Lung (tissue), 12 donors: ENCODE measurements around the gene ATP2B3. TPM values are rescaled to one million over a fixed set of nuclear protein-coding genes. Genes with fewer than 3 reads are reported as not detected.

Experiments used
- ATAC-seq: fragments of 200-7000 bp; cut with Tn5 transposase; one replicate; pipeline ENCODE4 v1.9.1; 2020; ENCODE audit warnings: moderate number of reproducible peaks; ENCODE audit not compliant: insufficient read depth, low FRiP score
- DNase-seq, 3 donors: peaks; one replicate each; pipeline ENCODE4 v3.0.0-alpha.2; 2013 to 2017
- H3K27ac ChIP-seq, 2 donors: one replicate each; pipeline ENCODE4 v1.5.1; 2013; ENCODE audit warnings: mild to moderate bottlenecking in 2 of 2, moderate library complexity in 2 of 2, control low read depth in 1 of 2, inconsistent platforms in 1 of 2, low read depth in 1 of 2, low read length in 1 of 2
- H3K27me3 ChIP-seq, 3 donors: one replicate each; pipeline ENCODE4 v1.5.1; 2013; ENCODE audit warnings: low read length in 2 of 3; ENCODE audit not compliant: control insufficient read depth in 3 of 3, insufficient read depth in 3 of 3
- H3K36me3 ChIP-seq, 4 donors: one replicate each; pipeline ENCODE4 v1.5.1; 2013; ENCODE audit warnings: low read length in 4 of 4, mild to moderate bottlenecking in 1 of 4, moderate library complexity in 1 of 4; ENCODE audit not compliant: control insufficient read depth in 4 of 4, insufficient read depth in 4 of 4
- H3K4me1 ChIP-seq, 5 donors: one replicate each; pipeline ENCODE4 v1.5.1; 2013; ENCODE audit warnings: low read length in 5 of 5, mild to moderate bottlenecking in 2 of 5, moderate library complexity in 1 of 5; ENCODE audit not compliant: control insufficient read depth in 5 of 5, insufficient read depth in 5 of 5
- H3K4me3 ChIP-seq: one replicate; pipeline ENCODE4 v1.5.1; 2013; ENCODE audit warnings: mild to moderate bottlenecking, control low read depth, moderate library complexity
- H3K9ac ChIP-seq, 2 donors: one replicate each; pipeline ENCODE4 v1.5.1; 2013; ENCODE audit warnings: low read length in 2 of 2, control low read depth in 1 of 2; ENCODE audit not compliant: insufficient read depth in 1 of 2
- H3K9me3 ChIP-seq, 4 donors: one replicate each; pipeline ENCODE4 v1.5.1; 2013; ENCODE audit warnings: low read length in 3 of 4, mild to moderate bottlenecking in 1 of 4, moderate library complexity in 1 of 4; ENCODE audit not compliant: control insufficient read depth in 4 of 4, insufficient read depth in 3 of 4
- WGBS, 2 donors: extraction: QIAGEN DNeasy Blood & Tissue Kit; methylation state at CpG; one replicate each; pipeline ENCODE4 v1.1.7; 2013; 5-methylcytosine and 5-hydroxymethylcytosine counted together
- polyA plus RNA-seq, 2 donors: library from polyadenylated mRNA; stranded (reverse); fragments of 200-250 nt; gene quantifications; one replicate each; pipeline ENCODE4 v1.2.1, GENCODE V29; 2013
- total RNA-seq, 2 donors: library from RNA; depleted of rRNA in 1 of 2; stranded (reverse); fragments of >200 nt in 1 of 2; gene quantifications; one replicate each; pipeline ENCODE4 v1.2.1, GENCODE V29; 2014 to 2021
- TF ChIP-seq, protein P1 (sequence below): IDR thresholded peaks from 2 replicates; pipeline ENCODE4 v1.5.1; 2012; ENCODE audit warnings: mild to moderate bottlenecking; ENCODE audit errors: control extremely low read depth, extremely low read depth
- donor health status: control.
- donor health status: control.
- donor health status: Bipolar disorder and iron deficiency.
- donor health status: healthy.
- donor health status: DM: yes; HTN: yes; CAD: no.

Gene ATP2B3
- total and polyA plus RNA-seq, 4 donors = 0.21 to 0.54 TPM; not detected in 2

DNA sequence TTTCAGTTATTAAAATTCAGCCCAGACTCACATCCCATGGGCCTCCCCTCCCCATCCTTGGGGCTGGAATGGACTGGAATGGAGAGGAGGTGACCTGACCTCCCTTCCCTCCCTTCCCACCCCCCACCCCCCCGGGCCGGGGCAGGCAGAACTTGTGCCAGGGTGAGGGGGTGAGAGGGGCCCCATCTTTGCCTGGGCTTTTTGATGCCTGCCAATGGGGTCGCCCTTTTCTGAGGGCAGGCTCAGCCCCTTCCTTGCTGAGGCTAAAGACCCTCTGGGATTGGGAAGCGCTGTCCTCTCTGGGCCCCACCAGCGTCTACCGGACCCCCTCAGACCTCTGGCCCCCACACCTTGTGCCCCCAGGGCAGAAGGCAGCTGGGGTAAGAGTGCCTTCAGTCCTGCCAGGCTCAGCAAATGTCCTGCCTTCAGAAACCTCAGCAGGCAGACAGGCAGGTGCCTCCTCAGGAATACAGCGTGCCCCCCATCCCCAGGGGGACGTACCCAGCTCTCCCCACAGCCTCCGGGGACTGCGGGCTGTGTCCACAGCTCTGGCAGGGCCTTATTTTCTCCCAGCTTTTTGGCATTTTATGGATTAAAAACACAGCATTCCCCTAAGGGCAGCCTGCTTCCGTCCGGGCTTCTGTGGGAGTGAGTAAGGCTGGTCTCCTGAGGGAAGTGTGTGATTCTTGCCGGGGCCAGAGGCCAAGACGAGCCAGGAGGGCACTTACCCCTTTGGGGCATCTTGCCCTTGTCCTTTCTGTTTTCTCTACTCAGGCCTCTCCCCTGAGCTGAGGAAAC is 94.1 kb downstream of the ATP2B3 start:
- H3K9ac ChIP-seq = no peak overlapping the region
- H3K27ac ChIP-seq = no peak overlapping the region
- no peaks in the 10 kb centered on the region for H3K4me1 ChIP-seq
- TF ChIP-seq, protein P1, sequence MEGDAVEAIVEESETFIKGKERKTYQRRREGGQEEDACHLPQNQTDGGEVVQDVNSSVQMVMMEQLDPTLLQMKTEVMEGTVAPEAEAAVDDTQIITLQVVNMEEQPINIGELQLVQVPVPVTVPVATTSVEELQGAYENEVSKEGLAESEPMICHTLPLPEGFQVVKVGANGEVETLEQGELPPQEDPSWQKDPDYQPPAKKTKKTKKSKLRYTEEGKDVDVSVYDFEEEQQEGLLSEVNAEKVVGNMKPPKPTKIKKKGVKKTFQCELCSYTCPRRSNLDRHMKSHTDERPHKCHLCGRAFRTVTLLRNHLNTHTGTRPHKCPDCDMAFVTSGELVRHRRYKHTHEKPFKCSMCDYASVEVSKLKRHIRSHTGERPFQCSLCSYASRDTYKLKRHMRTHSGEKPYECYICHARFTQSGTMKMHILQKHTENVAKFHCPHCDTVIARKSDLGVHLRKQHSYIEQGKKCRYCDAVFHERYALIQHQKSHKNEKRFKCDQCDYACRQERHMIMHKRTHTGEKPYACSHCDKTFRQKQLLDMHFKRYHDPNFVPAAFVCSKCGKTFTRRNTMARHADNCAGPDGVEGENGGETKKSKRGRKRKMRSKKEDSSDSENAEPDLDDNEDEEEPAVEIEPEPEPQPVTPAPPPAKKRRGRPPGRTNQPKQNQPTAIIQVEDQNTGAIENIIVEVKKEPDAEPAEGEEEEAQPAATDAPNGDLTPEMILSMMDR = no peak
- 81 to 85% methylated on average over 10 to 14 of the region's 14 CpGs for WGBS, 2 donors
- DNase-seq (no peak), ATAC-seq (no peak)
- no peaks in the 10 kb centered on the region for H3K36me3 ChIP-seq
- no peak overlapping the region for H3K4me3 ChIP-seq
- peaks cover 0 to 6% (median 0%) of the 10 kb centered on the region in 4 donors for H3K9me3 ChIP-seq
- peaks cover 3 to 10% (median 3%) of the 10 kb centered on the region in 3 donors for H3K27me3 ChIP-seq

- Histone ChIP-seq H3K4me3 (no peak overlapping the region), H3K27me3 (peaks cover 3 to 10% (median 4%) of the 10 kb centered on the region in 3 donors), H3K36me3 (no peaks in the 10 kb centered on the region), H3K27ac (no peak overlapping the region), H3K9me3 (peaks cover 0 to 9% (median 0%) of the 10 kb centered on the region in 4 donors), H3K4me1 (no peaks in the 10 kb centered on the region), H3K9ac (no peak overlapping the region)
- WGBS, 2 donors = 81 to 88% methylated on average over 9 to 10 of the region's 10 CpGs
- TF ChIP-seq, protein P1 = no peak
- ATAC-seq (no peak), DNase-seq (no peak)
Measured at GRCh38 chrX:153612413-153612812, 95.0 kb downstream of the ATP2B3 start.

DNA sequence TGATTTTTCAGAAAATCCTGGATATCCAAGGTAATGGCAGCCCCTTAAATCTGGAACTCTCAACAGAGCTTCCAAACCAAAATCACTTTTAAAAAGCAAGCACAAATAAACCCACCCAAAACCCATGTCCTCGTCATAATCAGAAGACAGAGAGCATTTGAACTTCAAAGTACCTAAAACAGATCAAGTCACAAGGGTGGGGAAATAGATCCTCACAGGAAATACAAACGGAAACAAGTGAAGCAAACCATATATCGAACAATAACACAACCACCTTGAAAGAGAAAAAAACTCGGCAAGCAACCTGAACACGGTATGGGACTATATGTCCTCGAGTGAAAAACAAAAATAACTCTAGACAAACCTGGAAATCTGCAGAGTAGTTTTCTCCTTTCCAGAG is 97.4 kb downstream of the ATP2B3 start:
- DNase-seq (no peak), ATAC-seq (no peak)
- Histone ChIP-seq H3K27ac (no peak overlapping the region), H3K36me3 (no peaks in the 10 kb centered on the region), H3K4me1 (no peaks in the 10 kb centered on the region), H3K9me3 (peaks cover 0 to 8% (median 0%) of the 10 kb centered on the region in 4 donors), H3K27me3 (peaks cover 3 to 10% (median 4%) of the 10 kb centered on the region in 3 donors), H3K4me3 (no peak overlapping the region), H3K9ac (no peak overlapping the region)
- WGBS, 2 donors = 62 to 68% methylated on average over 6 of the region's 6 CpGs
- TF ChIP-seq, protein P1 = no peak
